Measurements from ENCODE around the gene SPDYC. TPM values are rescaled to one million over a fixed set of nuclear protein-coding genes. Genes with fewer than 3 reads are reported as not detected.

The SPDYC gene
- polyA plus RNA-seq, 2 donors = not detected

DNA sequence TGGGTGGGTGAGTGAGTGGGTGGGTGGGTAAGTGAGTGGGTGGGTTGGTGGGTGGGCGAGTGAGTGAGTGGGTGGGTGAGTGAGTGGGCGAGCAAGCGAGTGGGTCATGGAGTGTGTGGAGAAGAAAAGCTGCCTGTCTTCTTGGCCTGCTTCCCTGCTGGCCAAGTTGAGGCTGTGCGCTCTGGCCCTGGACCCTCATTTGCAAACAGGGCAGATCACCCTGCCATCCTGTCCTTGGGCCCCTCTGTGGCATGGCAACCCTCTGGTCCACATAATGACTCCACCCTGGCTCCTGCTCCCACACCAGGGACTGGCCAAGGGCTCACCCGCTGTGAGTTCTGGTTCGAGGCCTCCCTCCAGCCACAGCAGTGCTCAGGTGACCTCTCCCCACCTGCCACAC is 46.8 kb downstream of the SPDYC start:
- Histone ChIP-seq H3K4me1 (ENCODE audit: control insufficient read depth in 2 of 2, insufficient read depth in 2 of 2, low read length in 1 of 2) (no peaks in the 10 kb centered on the region), H3K27me3 (ENCODE audit: control insufficient read depth in 1 of 2, insufficient read depth in 2 of 2, low read length in 2 of 2) (no peaks in the 10 kb centered on the region), H3K27ac (ENCODE audit: low read depth in 2 of 2, low read length in 1 of 2) (no peak overlapping the region), H3K9me3 (ENCODE audit: control insufficient read depth in 2 of 2, insufficient read depth in 1 of 2, low read depth in 1 of 2, low read length in 1 of 2) (no peaks in the 10 kb centered on the region), H3K36me3 (ENCODE audit: control insufficient read depth in 2 of 2, insufficient read depth in 2 of 2, low read length in 1 of 2) (peaks cover 2 to 10% of the 10 kb centered on the region in 2 donors), H3K4me3 (ENCODE audit: low read depth in 1 of 2, low read length in 2 of 2) (no peak overlapping the region)
- 86 to 92% methylated on average over 3 to 6 of the region's 6 CpGs for WGBS, 2 donors

DNA sequence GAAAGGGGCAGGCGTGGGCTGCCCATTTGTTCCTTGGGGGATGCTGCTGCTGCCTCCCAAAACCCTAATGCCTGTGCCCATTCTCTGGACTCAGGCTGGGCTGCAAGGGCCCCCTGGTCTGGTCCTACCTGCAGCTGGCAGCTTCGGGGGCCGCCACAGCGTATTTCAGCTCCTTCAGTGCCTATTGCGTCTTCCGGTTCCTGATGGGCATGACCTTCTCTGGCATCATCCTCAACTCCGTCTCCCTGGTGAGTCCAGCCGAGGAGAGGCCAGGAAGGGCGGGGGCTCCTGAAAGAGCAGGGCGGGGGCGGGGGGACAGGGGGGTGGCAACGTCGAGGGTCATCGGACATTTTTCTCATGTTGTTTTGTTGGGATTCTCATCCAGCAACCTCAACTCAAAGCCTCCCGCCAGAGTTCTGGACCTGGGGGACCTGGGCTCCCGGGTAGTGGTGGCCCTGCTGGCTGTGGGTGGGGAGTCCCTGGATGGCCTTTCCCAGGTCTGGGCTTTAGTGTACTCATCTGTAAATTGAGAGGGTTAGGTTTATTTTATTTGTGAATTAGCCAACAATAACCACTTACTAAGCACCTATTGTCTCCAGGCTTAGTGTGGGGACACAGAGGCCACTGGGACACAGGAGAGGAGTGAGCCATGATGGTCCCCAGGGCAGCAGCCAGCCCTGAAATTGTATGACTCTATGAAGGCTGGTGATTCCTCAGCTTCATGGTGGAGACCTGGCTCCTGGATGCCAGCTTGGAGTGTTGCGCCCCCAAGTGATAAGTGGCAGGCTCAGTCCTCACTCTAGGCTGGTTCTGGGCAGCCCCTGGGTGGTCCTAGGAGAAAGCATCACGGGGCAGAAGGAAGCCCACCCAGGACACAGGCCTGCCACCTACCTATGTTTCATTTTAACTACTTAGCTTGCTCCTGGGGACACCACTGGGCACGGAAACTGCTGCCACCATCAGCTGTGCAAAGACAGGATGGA is 47.7 kb downstream of the SPDYC start:
- 89% methylated on average over 19 of the region's 19 CpGs for WGBS, 2 donors
- Histone ChIP-seq H3K36me3 (ENCODE audit: control insufficient read depth in 2 of 2, insufficient read depth in 2 of 2, low read length in 1 of 2) (peaks cover 0 to 6% of the 10 kb centered on the region in 2 donors), H3K4me3 (ENCODE audit: low read depth in 1 of 2, low read length in 2 of 2) (no peak overlapping the region), H3K9me3 (ENCODE audit: control insufficient read depth in 2 of 2, insufficient read depth in 1 of 2, low read depth in 1 of 2, low read length in 1 of 2) (no peaks in the 10 kb centered on the region), H3K27me3 (ENCODE audit: control insufficient read depth in 1 of 2, insufficient read depth in 2 of 2, low read length in 2 of 2) (no peaks in the 10 kb centered on the region), H3K27ac (ENCODE audit: low read depth in 2 of 2, low read length in 1 of 2) (no peak overlapping the region), H3K4me1 (ENCODE audit: control insufficient read depth in 2 of 2, insufficient read depth in 2 of 2, low read length in 1 of 2) (no peaks in the 10 kb centered on the region)

- no peaks in the 10 kb centered on the region for H3K27me3 ChIP-seq (ENCODE audit: control insufficient read depth in 1 of 2, insufficient read depth in 2 of 2, low read length in 2 of 2)
- no peak overlapping the region for H3K27ac ChIP-seq (ENCODE audit: low read depth in 2 of 2, low read length in 1 of 2)
- H3K4me3 ChIP-seq (ENCODE audit: low read depth in 1 of 2, low read length in 2 of 2) = no peak overlapping the region
- 87 to 88% methylated on average over 9 of the region's 9 CpGs for WGBS, 2 donors
- peaks cover 0 to 6% of the 10 kb centered on the region in 2 donors for H3K36me3 ChIP-seq (ENCODE audit: control insufficient read depth in 2 of 2, insufficient read depth in 2 of 2, low read length in 1 of 2)
- no peaks in the 10 kb centered on the region for H3K4me1 ChIP-seq (ENCODE audit: control insufficient read depth in 2 of 2, insufficient read depth in 2 of 2, low read length in 1 of 2)
- H3K9me3 ChIP-seq (ENCODE audit: control insufficient read depth in 2 of 2, insufficient read depth in 1 of 2, low read depth in 1 of 2, low read length in 1 of 2) = no peaks in the 10 kb centered on the region
These were observed 48.4 kb downstream of the SPDYC start for GRCh38 chr11:65218446-65218845.

GRCh38 chr11:65219930-65220213 is 49.8 kb downstream of the SPDYC start:
- WGBS, 2 donors = 58 to 68% methylated on average over 3 of the region's 3 CpGs
- no peaks in the 10 kb centered on the region for H3K4me1 ChIP-seq (ENCODE audit: control insufficient read depth in 2 of 2, insufficient read depth in 2 of 2, low read length in 1 of 2)
- no peaks in the 10 kb centered on the region for H3K9me3 ChIP-seq (ENCODE audit: control insufficient read depth in 2 of 2, insufficient read depth in 1 of 2, low read depth in 1 of 2, low read length in 1 of 2)
- no peak overlapping the region for H3K4me3 ChIP-seq (ENCODE audit: low read depth in 1 of 2, low read length in 2 of 2)
- H3K27ac ChIP-seq (ENCODE audit: low read depth in 2 of 2, low read length in 1 of 2) = peak overlapping the region in 1 of 2 donors; percentile 6
- no peaks in the 10 kb centered on the region for H3K27me3 ChIP-seq (ENCODE audit: control insufficient read depth in 1 of 2, insufficient read depth in 2 of 2, low read length in 2 of 2)
- H3K36me3 ChIP-seq (ENCODE audit: control insufficient read depth in 2 of 2, insufficient read depth in 2 of 2, low read length in 1 of 2) = peaks cover 0 to 6% of the 10 kb centered on the region in 2 donors

GRCh38 chr11:65221026-65221425 is 51.0 kb downstream of the SPDYC start:
- WGBS, 2 donors = 94 to 95% methylated on average over 10 of the region's 10 CpGs
- no peak overlapping the region for H3K27ac ChIP-seq (ENCODE audit: low read depth in 2 of 2, low read length in 1 of 2)

More at GRCh38 chr11:65221026-65221425, 51.0 kb downstream of the SPDYC start:
- Histone ChIP-seq H3K9me3 (ENCODE audit: control insufficient read depth in 2 of 2, insufficient read depth in 1 of 2, low read depth in 1 of 2, low read length in 1 of 2) (no peaks in the 10 kb centered on the region), H3K4me3 (ENCODE audit: low read depth in 1 of 2, low read length in 2 of 2) (no peak overlapping the region), H3K36me3 (ENCODE audit: control insufficient read depth in 2 of 2, insufficient read depth in 2 of 2, low read length in 1 of 2) (peaks cover 0 to 6% of the 10 kb centered on the region in 2 donors), H3K4me1 (ENCODE audit: control insufficient read depth in 2 of 2, insufficient read depth in 2 of 2, low read length in 1 of 2) (peaks cover 2 to 3% of the 10 kb centered on the region in 2 donors), H3K27me3 (ENCODE audit: control insufficient read depth in 1 of 2, insufficient read depth in 2 of 2, low read length in 2 of 2) (no peaks in the 10 kb centered on the region)

Other genes starting within 250 kb of the SPDYC start
- gene PPP2R5B, start 245.5 kb upstream of the SPDYC start, polyA plus RNA-seq = 10 to 100 TPM in 1 of 2 donors, 1 to 10 TPM in 1; 6.6 to 11.0 TPM
- not detected for gene GPHA2, start 234.3 kb upstream of the SPDYC start, polyA plus RNA-seq
- not detected for gene MAJIN, start 198.1 kb upstream of the SPDYC start, polyA plus RNA-seq
- gene BATF2, start 173.3 kb upstream of the SPDYC start, polyA plus RNA-seq = under 1 TPM; 0.22 to 0.35 TPM
- gene ARL2, start 156.1 kb upstream of the SPDYC start, polyA plus RNA-seq = 10 to 100 TPM; 44.5 to 68.6 TPM
- gene SNX15, start 142.8 kb upstream of the SPDYC start, polyA plus RNA-seq = 10 to 100 TPM; 14.7 to 15.6 TPM
- gene SAC3D1, start 129.0 kb upstream of the SPDYC start, polyA plus RNA-seq = 10 to 100 TPM in 1 of 2 donors, 1 to 10 TPM in 1; 6.2 to 12.1 TPM
- gene NAALADL1, start 111.7 kb upstream of the SPDYC start, polyA plus RNA-seq = 1 to 10 TPM; 3.0 to 6.0 TPM
- gene CDCA5, start 86.2 kb upstream of the SPDYC start, polyA plus RNA-seq = 1 to 10 TPM; 4.3 to 8.8 TPM
- gene ZFPL1, start 86.0 kb upstream of the SPDYC start, polyA plus RNA-seq = 10 to 100 TPM; 30.6 to 30.9 TPM
- gene VPS51, start 74.0 kb upstream of the SPDYC start, polyA plus RNA-seq = 10 to 100 TPM; 62.3 to 70.4 TPM
- gene TM7SF2, start 58.4 kb upstream of the SPDYC start, polyA plus RNA-seq = 10 to 100 TPM; 48.3 to 68.3 TPM
- 10 to 100 TPM; 12.4 to 13.3 TPM for gene ZNHIT2, start 52.5 kb upstream of the SPDYC start, polyA plus RNA-seq
- 100 to 1,000 TPM; 789 to 817 TPM for gene FAU, start 48.1 kb upstream of the SPDYC start, polyA plus RNA-seq
- gene MRPL49, start 47.9 kb upstream of the SPDYC start, polyA plus RNA-seq = 10 to 100 TPM; 18.9 to 44.3 TPM
- gene SYVN1, start 35.7 kb upstream of the SPDYC start, polyA plus RNA-seq = 10 to 100 TPM; 16.4 to 17.8 TPM
- 100 to 1,000 TPM; 323 to 450 TPM for gene CAPN1, start 11.7 kb downstream of the SPDYC start, polyA plus RNA-seq
- 1 to 10 TPM; 8.5 to 9.2 TPM for gene POLA2, start 91.7 kb downstream of the SPDYC start, polyA plus RNA-seq
- 1 to 10 TPM; 4.4 to 4.7 TPM for gene CDC42EP2, start 144.6 kb downstream of the SPDYC start, polyA plus RNA-seq
- 10 to 100 TPM; 12.2 to 17.4 TPM for gene DPF2, start 163.6 kb downstream of the SPDYC start, polyA plus RNA-seq
- under 1 TPM; 0.10 to 0.16 TPM for gene TIGD3, start 184.5 kb downstream of the SPDYC start, polyA plus RNA-seq
- gene SLC25A45, start 212.4 kb downstream of the SPDYC start, polyA plus RNA-seq = 1 to 10 TPM; 2.4 to 6.0 TPM
- gene FRMD8, start 216.4 kb downstream of the SPDYC start, polyA plus RNA-seq = 10 to 100 TPM; 25.2 to 27.8 TPM